MCF 10A (cell line): ENCODE measurements around the gene TNFSF10. TPM values are rescaled to one million over a fixed set of nuclear protein-coding genes. Genes with fewer than 3 reads are reported as not detected.

ENCODE experiments used
- BruUV-seq: library from RNA; stranded (reverse); fragments of 400-500 nt; replicated peaks from 2 replicates; lab custom pipeline; 2021; lab: Mats Ljungman, UMichigan
- CTCF ChIA-PET: fragments of 300-600 bp; sonication (Branson Sonifier 250); formaldehyde crosslinking; extraction: SDS; loops from one replicate; lab custom pipeline; 2021; ENCODE audit warnings: antibody characterized with exemption, inconsistent platforms; lab: Yijun Ruan, JAX
- POLR2A ChIA-PET: fragments of 300-600, 350-650 bp; sonication (Branson Sonifier 250); formaldehyde crosslinking; extraction: SDS; loops from one replicate; lab custom pipeline; 2020; ENCODE audit warnings: antibody characterized with exemption, inconsistent platforms; lab: Yijun Ruan, JAX
- DNase-seq: peaks from one replicate; pipeline ENCODE4 v3.0.0-alpha.2; 2018; ENCODE audit not compliant: unreplicated experiment
- H3K27ac Mint-ChIP-seq: one replicate; pipeline ENCODE4 v1.8.0; 2022; ENCODE audit warnings: mild to moderate bottlenecking, low read depth, mixed read lengths; ENCODE audit not compliant: unreplicated experiment
- H3K27me3 Mint-ChIP-seq: one replicate; pipeline ENCODE4 v1.8.0; 2022; ENCODE audit warnings: mixed read lengths; ENCODE audit not compliant: insufficient read depth, unreplicated experiment
- H3K36me3 Mint-ChIP-seq: one replicate; pipeline ENCODE4 v1.8.0; 2022; ENCODE audit warnings: mild to moderate bottlenecking, moderate library complexity, mixed read lengths; ENCODE audit not compliant: insufficient read depth, unreplicated experiment
- H3K4me1 Mint-ChIP-seq: one replicate; pipeline ENCODE4 v1.8.0; 2022; ENCODE audit warnings: mixed read lengths; ENCODE audit not compliant: insufficient read depth, unreplicated experiment
- H3K4me3 Mint-ChIP-seq: one replicate; pipeline ENCODE4 v1.8.0; 2022; ENCODE audit warnings: mild to moderate bottlenecking, moderate library complexity, mixed read lengths; ENCODE audit not compliant: unreplicated experiment
- H3K9me3 Mint-ChIP-seq: one replicate; pipeline ENCODE4 v1.8.0; 2022; ENCODE audit warnings: mixed read lengths; ENCODE audit not compliant: unreplicated experiment
- CTCF ChIP-seq: fragments of 200-600 bp; IDR thresholded peaks from one replicate; pipeline ENCODE4 v1.8.0; 2022; ENCODE audit warnings: antibody characterized with exemption, mild to moderate bottlenecking; ENCODE audit not compliant: unreplicated experiment
- intact Hi-C: fragments of 100-400 bp; cut with micrococcal nuclease; formaldehyde crosslinking; loops from 2 replicates; pipeline ENCODE4 v1.14.1; 2022
- total RNA-seq: library from RNA; stranded (reverse); gene quantifications from 2 replicates; pipeline ENCODE4 v1.2.3, GENCODE V29; 2022

Gene TNFSF10
- total RNA-seq, 1 experiment from 2014 or later, result 0.54 TPM

- no TSS peak for BruUV-seq
- Mint-ChIP-seq H3K9me3 (no peaks in the 10 kb centered on the region), H3K36me3 (no peaks in the 10 kb centered on the region), H3K4me1 (peaks cover 27% of the 10 kb centered on the region), H3K27me3 (no peaks in the 10 kb centered on the region), H3K4me3 (no peak overlapping the region), H3K27ac (no peak overlapping the region)
- TF ChIP-seq CTCF, result no peak
- ChIA-PET CTCF (interaction anchor here (1.2 to 2.6 kb wide), 4 partner anchors 22 to 78 kb away, joined by 3 to 8 read pairs (median 3); no protein-coding TSS in a partner anchor), POLR2A (interaction anchor here (0.7 to 1.4 kb wide), 5 partner anchors 11 to 71 kb away, joined by 3 to 5 read pairs (median 3); no protein-coding TSS in a partner anchor)
- DNase-seq, result no peak
- intact Hi-C loops, result no loop called here
These were observed 4.1 kb downstream of the TNFSF10 start for GRCh38 chr3:172518929-172519640.

DNA sequence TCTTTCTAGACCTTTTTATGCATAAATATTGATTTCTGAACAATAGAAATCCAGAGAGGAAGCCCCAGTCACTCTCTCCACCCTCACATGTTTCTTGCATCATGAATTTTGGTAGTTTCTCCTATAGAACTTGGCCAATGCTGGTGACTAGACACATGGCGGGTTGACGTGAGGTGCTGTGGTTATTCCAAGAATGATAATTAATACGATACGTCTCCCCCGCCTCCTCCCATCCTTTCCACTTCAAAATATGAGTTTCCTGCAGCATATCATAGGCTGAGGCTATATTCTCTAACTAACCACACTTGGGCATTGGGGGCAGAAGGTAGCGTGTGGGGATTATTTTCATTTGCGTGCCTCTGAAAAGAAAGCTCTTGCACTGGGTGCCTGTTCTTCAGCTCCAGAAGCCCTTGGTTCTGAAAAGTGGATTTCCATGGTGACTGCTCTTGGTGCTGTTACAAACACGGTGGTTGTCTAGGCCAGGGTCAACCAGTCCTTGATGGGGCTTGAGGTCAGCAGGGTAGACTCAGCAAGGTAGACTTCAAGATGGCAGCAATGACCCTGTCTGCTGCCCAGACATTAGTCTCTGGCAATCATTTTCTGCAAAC, 5.3 kb downstream of the TNFSF10 start:
- Mint-ChIP-seq H3K4me1 (peaks cover 16% of the 10 kb centered on the region), H3K27ac (no peak overlapping the region), H3K36me3 (no peaks in the 10 kb centered on the region), H3K4me3 (no peak overlapping the region), H3K9me3 (no peaks in the 10 kb centered on the region), H3K27me3 (no peaks in the 10 kb centered on the region)
- ChIA-PET CTCF (interaction anchor here (1.4 to 3.3 kb wide), 3 partner anchors 23 to 79 kb away, joined by 3 to 23 read pairs (median 11); no protein-coding TSS in a partner anchor), POLR2A (interaction anchor here (1.1 to 3.6 kb wide), 6 partner anchors 19 to 66 kb away, joined by 5 to 20 read pairs (median 16); no protein-coding TSS in a partner anchor)
- BruUV-seq, result no TSS peak
- intact Hi-C loops, result loop anchor here (2.0 kb wide), 1 partner anchor 27 kb away; no protein-coding TSS in a partner anchor
- no peak for TF ChIP-seq CTCF
- no peak for DNase-seq

- peak overlapping the region; percentile 93 for H3K27ac Mint-ChIP-seq
These were observed 6.7 kb downstream of the TNFSF10 start for GRCh38 chr3:172516318-172517214.

More at GRCh38 chr3:172516318-172517214, 6.7 kb downstream of the TNFSF10 start:
- TF ChIP-seq CTCF, result no peak
- H3K4me1 Mint-ChIP-seq, result peaks cover 14% of the 10 kb centered on the region
- intact Hi-C loops, result loop anchor here (2.0 kb wide), 1 partner anchor 26 kb away; no protein-coding TSS in a partner anchor
- POLR2A ChIA-PET, result interaction anchor here (0.6 to 3.6 kb wide), 20 partner anchors 14 to 253 kb away, joined by 3 to 24 read pairs (median 4); no protein-coding TSS in a partner anchor
- no peaks in the 10 kb centered on the region for H3K27me3 Mint-ChIP-seq
- BruUV-seq, result no TSS peak
- peak; percentile 99 for DNase-seq
- H3K4me3 Mint-ChIP-seq, result peak overlapping the region; percentile 15
- H3K9me3 Mint-ChIP-seq, result no peaks in the 10 kb centered on the region
- CTCF ChIA-PET, result interaction anchor here (0.6 to 3.3 kb wide), 8 partner anchors 11 to 88 kb away, joined by 3 to 23 read pairs (median 4); no protein-coding TSS in a partner anchor
- no peaks in the 10 kb centered on the region for H3K36me3 Mint-ChIP-seq
